NT2/D1 (cell line): ENCODE measurements around the gene ZDHHC11.

Experiments
- YY1 ChIP-seq: IDR thresholded peaks from 2 replicates; pipeline ENCODE4 v1.6.1; 2011; ENCODE audit not compliant: insufficient read length, insufficient read depth
- ZNF274 ChIP-seq: IDR thresholded peaks from 2 replicates; pipeline ENCODE4 v1.6.1; 2011; ENCODE audit warnings: mild to moderate bottlenecking, low read depth, low read length

- TF ChIP-seq YY1 (no peak), ZNF274 (no peak)
Measured at GRCh38 chr5:880816-881550, 30.2 kb upstream of the ZDHHC11 start.
